WTC11 (cell line): ENCODE measurements around the gene TRIM17. TPM values are rescaled to one million over a fixed set of nuclear protein-coding genes. Genes with fewer than 3 reads are reported as not detected.

Experiments used
- ATAC-seq: fragments of 200-7000 bp; cut with Tn5 transposase; 2 replicates; pipeline ENCODE4 v1.10.0; 2021; ENCODE audit warnings: mild to moderate bottlenecking, moderate library complexity
- CTCF ChIA-PET: fragments of 300-600 bp; sonication (Branson Sonifier 250); formaldehyde crosslinking; loops from one replicate; lab custom pipeline; 2021; ENCODE audit warnings: antibody characterized with exemption; lab: Charles Lee
- POLR2A ChIA-PET: fragments of 350-600 bp; sonication (Branson Sonifier 250); formaldehyde crosslinking; loops from one replicate; lab custom pipeline; 2021; ENCODE audit warnings: antibody characterized with exemption; lab: Charles Lee
- DNase-seq: peaks from one replicate; pipeline ENCODE4 v3.0.0; 2021; ENCODE audit warnings: low spot score
- H3K27ac Mint-ChIP-seq: 2 replicates; pipeline ENCODE4 v1.8.0; 2021; ENCODE audit warnings: mixed read lengths
- H3K27me3 Mint-ChIP-seq: 2 replicates; pipeline ENCODE4 v1.8.0; 2021; ENCODE audit warnings: low read depth, mild to moderate bottlenecking, moderate library complexity, mixed read lengths
- H3K36me3 Mint-ChIP-seq: 2 replicates; pipeline ENCODE4 v1.8.0; 2021; ENCODE audit warnings: mixed read lengths
- H3K4me1 Mint-ChIP-seq: 2 replicates; pipeline ENCODE4 v1.8.0; 2022; ENCODE audit warnings: mixed read lengths
- H3K4me3 Mint-ChIP-seq: 2 replicates; pipeline ENCODE4 v1.8.0; 2021; ENCODE audit warnings: mild to moderate bottlenecking, moderate library complexity, mixed read lengths
- H3K9me3 Mint-ChIP-seq: 2 replicates; pipeline ENCODE4 v1.8.0; 2021; ENCODE audit warnings: mixed read lengths
- EMX1 ChIP-seq: fragments of 250-450 bp; sonication (Bioruptor Pico); IDR thresholded peaks from 2 replicates; pipeline ENCODE4 v1.8.0; 2021; ENCODE audit warnings: mild to moderate bottlenecking
- GTF2I ChIP-seq: fragments of 250-450 bp; sonication (Bioruptor Pico); conservative IDR thresholded peaks from 2 replicates; pipeline ENCODE4 v1.4.0; 2021; ENCODE audit warnings: mild to moderate bottlenecking
- JAZF1 ChIP-seq: fragments of 250-450 bp; sonication (Bioruptor Pico); IDR thresholded peaks from 2 replicates; pipeline ENCODE4 v1.9.0; 2021; ENCODE audit warnings: moderate library complexity, mild to moderate bottlenecking, inconsistent platforms
- NFATC4 ChIP-seq: fragments of 250-450 bp; sonication (Bioruptor Pico); IDR thresholded peaks from 2 replicates; pipeline ENCODE4 v1.9.0; 2021; ENCODE audit warnings: mild to moderate bottlenecking
- NR1H2 ChIP-seq: sonication (generic); formaldehyde crosslinking; IDR thresholded peaks from 2 replicates; pipeline ENCODE4 v1.9.0; 2021; ENCODE audit warnings: mild to moderate bottlenecking, moderate library complexity, missing genetic modification reagents
- NR2C2 ChIP-seq: sonication (generic); formaldehyde crosslinking; IDR thresholded peaks from 2 replicates; pipeline ENCODE4 v1.8.0; 2022; ENCODE audit warnings: mild to moderate bottlenecking, missing genetic modification reagents
- OVOL2 ChIP-seq: fragments of 250-450 bp; sonication (Bioruptor Pico); IDR thresholded peaks from 2 replicates; pipeline ENCODE4 v1.9.0; 2021; ENCODE audit warnings: mild to moderate bottlenecking, borderline replicate concordance
- SOX15 ChIP-seq: fragments of 250-450 bp; sonication (Bioruptor Pico); IDR thresholded peaks from 2 replicates; pipeline ENCODE4 v1.9.0; 2021; ENCODE audit warnings: mild to moderate bottlenecking
- TEAD4 ChIP-seq: sonication (generic); formaldehyde crosslinking; IDR thresholded peaks from 2 replicates; pipeline ENCODE4 v1.8.0; 2022; ENCODE audit warnings: mild to moderate bottlenecking, missing genetic modification reagents
- ZNF423 ChIP-seq: fragments of 250-450 bp; sonication (Bioruptor Pico); IDR thresholded peaks from 2 replicates; pipeline ENCODE4 v2.1.2; 2022; ENCODE audit warnings: mild to moderate bottlenecking, moderate library complexity
- total RNA-seq: library from RNA; stranded (reverse); gene quantifications from 3 replicates; pipeline ENCODE4 v1.2.3, GENCODE V29; 2021
- TF ChIP-seq, protein P1 (sequence below): sonication (generic); formaldehyde crosslinking; IDR thresholded peaks from 2 replicates; pipeline ENCODE4 v1.8.1; 2022; ENCODE audit warnings: mild to moderate bottlenecking, moderate library complexity, missing genetic modification reagents
- TF ChIP-seq, protein P2 (sequence below): sonication (generic); formaldehyde crosslinking; IDR thresholded peaks from 2 replicates; pipeline ENCODE4 v1.8.1; 2023; ENCODE audit warnings: mild to moderate bottlenecking, moderate library complexity, missing genetic modification reagents
- TF ChIP-seq, protein P3 (sequence below): sonication (generic); formaldehyde crosslinking; IDR thresholded peaks from 2 replicates; pipeline ENCODE4 v1.8.0; 2023; ENCODE audit warnings: missing genetic modification reagents, mild to moderate bottlenecking, borderline replicate concordance
- TF ChIP-seq, protein P4 (sequence below): sonication (generic); formaldehyde crosslinking; IDR thresholded peaks from 2 replicates; pipeline ENCODE4 v1.8.0; 2022; ENCODE audit warnings: mild to moderate bottlenecking, missing genetic modification reagents
- TF ChIP-seq, protein P5 (sequence below): sonication (generic); formaldehyde crosslinking; IDR thresholded peaks from 2 replicates; pipeline ENCODE4 v1.8.0; 2022; ENCODE audit warnings: mild to moderate bottlenecking, missing genetic modification reagents
- TF ChIP-seq, protein P6 (sequence below): fragments of 250-450 bp; sonication (Bioruptor Pico); IDR thresholded peaks from 2 replicates; pipeline ENCODE4 v1.9.0; 2021; ENCODE audit warnings: moderate library complexity, mild to moderate bottlenecking, inconsistent platforms, borderline replicate concordance

The TRIM17 gene
- total RNA-seq, 1 experiment from 2014 or later = 2.6 TPM

DNA sequence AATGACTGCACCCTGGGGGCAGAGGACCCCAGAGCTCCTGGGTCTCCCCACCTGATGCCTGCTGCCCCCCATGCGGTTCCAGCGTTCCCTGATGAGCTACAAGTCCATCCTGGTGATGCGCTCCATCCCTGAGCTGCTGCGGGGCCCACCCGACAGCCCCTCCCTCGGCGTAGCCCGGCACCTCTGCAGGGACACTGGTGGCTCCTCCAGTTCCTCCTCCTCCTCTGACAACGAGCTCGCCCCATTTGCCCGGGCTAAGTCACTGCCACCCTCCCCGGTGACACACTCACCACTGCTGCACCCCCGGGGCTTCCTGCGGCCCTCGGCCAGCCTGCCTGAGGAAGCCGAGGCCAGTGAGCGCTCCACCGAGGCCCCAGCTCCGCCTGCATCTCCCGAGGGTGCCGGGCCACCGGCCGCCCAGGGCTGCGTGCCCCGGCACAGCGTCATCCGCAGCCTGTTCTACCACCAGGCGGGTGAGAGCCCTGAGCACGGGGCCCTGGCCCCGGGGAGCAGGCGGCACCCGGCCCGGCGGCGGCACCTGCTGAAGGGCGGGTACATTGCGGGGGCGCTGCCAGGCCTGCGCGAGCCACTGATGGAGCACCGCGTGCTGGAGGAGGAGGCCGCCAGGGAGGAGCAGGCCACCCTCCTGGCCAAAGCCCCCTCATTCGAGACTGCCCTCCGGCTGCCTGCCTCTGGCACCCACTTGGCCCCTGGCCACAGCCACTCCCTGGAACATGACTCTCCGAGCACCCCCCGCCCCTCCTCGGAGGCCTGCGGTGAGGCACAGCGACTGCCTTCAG lies 45.5 kb downstream of the TRIM17 start:
- Mint-ChIP-seq H3K27ac (no peak overlapping the region), H3K36me3 (no peaks in the 10 kb centered on the region), H3K4me3 (no peak overlapping the region), H3K27me3 (no peaks in the 10 kb centered on the region), H3K4me1 (peaks cover 3% of the 10 kb centered on the region; the same call in 1 of the 2 replicates), H3K9me3 (no peaks in the 10 kb centered on the region)
- DNase-seq = peak; percentile 6
- TF ChIP-seq SOX15 (CRISPR knock-in tag) = no peak
- TF ChIP-seq, protein P1, sequence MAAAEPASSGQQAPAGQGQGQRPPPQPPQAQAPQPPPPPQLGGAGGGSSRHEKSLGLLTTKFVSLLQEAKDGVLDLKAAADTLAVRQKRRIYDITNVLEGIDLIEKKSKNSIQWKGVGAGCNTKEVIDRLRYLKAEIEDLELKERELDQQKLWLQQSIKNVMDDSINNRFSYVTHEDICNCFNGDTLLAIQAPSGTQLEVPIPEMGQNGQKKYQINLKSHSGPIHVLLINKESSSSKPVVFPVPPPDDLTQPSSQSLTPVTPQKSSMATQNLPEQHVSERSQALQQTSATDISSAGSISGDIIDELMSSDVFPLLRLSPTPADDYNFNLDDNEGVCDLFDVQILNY (CRISPR knock-in tag) = no peak
- no peak for TF ChIP-seq OVOL2 (CRISPR knock-in tag)
- no peak for TF ChIP-seq NR1H2 (CRISPR knock-in tag)
- no peak for TF ChIP-seq JAZF1
- TF ChIP-seq GTF2I = no peak
- no peak for TF ChIP-seq NFATC4 (CRISPR knock-in tag)
- TF ChIP-seq, protein P2, sequence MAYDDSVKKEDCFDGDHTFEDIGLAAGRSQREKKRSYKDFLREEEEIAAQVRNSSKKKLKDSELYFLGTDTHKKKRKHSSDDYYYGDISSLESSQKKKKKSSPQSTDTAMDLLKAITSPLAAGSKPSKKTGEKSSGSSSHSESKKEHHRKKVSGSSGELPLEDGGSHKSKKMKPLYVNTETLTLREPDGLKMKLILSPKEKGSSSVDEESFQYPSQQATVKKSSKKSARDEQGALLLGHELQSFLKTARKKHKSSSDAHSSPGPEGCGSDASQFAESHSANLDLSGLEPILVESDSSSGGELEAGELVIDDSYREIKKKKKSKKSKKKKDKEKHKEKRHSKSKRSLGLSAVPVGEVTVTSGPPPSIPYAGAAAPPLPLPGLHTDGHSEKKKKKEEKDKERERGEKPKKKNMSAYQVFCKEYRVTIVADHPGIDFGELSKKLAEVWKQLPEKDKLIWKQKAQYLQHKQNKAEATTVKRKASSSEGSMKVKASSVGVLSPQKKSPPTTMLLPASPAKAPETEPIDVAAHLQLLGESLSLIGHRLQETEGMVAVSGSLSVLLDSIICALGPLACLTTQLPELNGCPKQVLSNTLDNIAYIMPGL (CRISPR knock-in tag) = no peak
- TF ChIP-seq TEAD4 (CRISPR knock-in tag) = no peak
- TF ChIP-seq ZNF423 = no peak
- TF ChIP-seq, protein P3, sequence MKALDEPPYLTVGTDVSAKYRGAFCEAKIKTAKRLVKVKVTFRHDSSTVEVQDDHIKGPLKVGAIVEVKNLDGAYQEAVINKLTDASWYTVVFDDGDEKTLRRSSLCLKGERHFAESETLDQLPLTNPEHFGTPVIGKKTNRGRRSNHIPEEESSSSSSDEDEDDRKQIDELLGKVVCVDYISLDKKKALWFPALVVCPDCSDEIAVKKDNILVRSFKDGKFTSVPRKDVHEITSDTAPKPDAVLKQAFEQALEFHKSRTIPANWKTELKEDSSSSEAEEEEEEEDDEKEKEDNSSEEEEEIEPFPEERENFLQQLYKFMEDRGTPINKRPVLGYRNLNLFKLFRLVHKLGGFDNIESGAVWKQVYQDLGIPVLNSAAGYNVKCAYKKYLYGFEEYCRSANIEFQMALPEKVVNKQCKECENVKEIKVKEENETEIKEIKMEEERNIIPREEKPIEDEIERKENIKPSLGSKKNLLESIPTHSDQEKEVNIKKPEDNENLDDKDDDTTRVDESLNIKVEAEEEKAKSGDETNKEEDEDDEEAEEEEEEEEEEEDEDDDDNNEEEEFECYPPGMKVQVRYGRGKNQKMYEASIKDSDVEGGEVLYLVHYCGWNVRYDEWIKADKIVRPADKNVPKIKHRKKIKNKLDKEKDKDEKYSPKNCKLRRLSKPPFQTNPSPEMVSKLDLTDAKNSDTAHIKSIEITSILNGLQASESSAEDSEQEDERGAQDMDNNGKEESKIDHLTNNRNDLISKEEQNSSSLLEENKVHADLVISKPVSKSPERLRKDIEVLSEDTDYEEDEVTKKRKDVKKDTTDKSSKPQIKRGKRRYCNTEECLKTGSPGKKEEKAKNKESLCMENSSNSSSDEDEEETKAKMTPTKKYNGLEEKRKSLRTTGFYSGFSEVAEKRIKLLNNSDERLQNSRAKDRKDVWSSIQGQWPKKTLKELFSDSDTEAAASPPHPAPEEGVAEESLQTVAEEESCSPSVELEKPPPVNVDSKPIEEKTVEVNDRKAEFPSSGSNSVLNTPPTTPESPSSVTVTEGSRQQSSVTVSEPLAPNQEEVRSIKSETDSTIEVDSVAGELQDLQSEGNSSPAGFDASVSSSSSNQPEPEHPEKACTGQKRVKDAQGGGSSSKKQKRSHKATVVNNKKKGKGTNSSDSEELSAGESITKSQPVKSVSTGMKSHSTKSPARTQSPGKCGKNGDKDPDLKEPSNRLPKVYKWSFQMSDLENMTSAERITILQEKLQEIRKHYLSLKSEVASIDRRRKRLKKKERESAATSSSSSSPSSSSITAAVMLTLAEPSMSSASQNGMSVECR (CRISPR knock-in tag) = no peak
- TF ChIP-seq, protein P4, sequence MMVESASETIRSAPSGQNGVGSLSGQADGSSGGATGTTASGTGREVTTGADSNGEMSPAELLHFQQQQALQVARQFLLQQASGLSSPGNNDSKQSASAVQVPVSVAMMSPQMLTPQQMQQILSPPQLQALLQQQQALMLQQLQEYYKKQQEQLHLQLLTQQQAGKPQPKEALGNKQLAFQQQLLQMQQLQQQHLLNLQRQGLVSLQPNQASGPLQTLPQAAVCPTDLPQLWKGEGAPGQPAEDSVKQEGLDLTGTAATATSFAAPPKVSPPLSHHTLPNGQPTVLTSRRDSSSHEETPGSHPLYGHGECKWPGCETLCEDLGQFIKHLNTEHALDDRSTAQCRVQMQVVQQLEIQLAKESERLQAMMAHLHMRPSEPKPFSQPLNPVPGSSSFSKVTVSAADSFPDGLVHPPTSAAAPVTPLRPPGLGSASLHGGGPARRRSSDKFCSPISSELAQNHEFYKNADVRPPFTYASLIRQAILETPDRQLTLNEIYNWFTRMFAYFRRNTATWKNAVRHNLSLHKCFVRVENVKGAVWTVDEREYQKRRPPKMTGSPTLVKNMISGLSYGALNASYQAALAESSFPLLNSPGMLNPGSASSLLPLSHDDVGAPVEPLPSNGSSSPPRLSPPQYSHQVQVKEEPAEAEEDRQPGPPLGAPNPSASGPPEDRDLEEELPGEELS (CRISPR knock-in tag) = no peak
- no peak for TF ChIP-seq EMX1
- CTCF ChIA-PET = interaction anchor here (0.6 to 0.8 kb wide), 4 partner anchors 24 to 289 kb away, joined by 3 to 5 read pairs (median 4); no protein-coding TSS in a partner anchor
- ATAC-seq = no peak
- POLR2A ChIA-PET = no interaction called here

DNA sequence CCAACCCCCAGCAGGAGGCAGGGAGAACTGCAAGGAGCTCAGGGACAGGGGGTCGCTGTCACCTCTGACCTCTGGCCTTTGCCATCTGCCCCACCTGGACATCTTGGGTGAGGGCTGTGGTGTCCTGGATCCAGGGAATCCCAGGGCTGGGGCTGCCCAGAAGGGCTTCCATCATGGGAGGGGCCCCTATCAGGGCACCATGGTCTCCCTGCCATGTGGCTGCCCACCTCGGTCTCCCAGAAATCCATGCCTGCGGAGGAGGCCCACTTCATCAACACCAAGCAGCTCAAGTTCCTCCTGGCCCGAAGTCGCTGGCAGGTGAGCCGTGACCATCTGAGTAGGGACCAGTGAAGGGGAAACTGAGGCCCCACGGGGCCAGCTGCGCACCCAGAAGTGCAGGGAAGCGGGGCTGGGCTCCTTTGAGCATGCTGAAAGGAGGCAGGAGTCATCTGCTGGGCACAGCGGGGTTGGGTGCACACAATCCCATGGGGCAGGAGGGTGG lies 46.2 kb downstream of the TRIM17 start:
- Mint-ChIP-seq H3K4me3 (no peak overlapping the region), H3K4me1 (peaks cover 3% of the 10 kb centered on the region; the same call in 1 of the 2 replicates), H3K27ac (no peak overlapping the region), H3K9me3 (no peaks in the 10 kb centered on the region), H3K27me3 (no peaks in the 10 kb centered on the region), H3K36me3 (no peaks in the 10 kb centered on the region)
- TF ChIP-seq, protein P5, sequence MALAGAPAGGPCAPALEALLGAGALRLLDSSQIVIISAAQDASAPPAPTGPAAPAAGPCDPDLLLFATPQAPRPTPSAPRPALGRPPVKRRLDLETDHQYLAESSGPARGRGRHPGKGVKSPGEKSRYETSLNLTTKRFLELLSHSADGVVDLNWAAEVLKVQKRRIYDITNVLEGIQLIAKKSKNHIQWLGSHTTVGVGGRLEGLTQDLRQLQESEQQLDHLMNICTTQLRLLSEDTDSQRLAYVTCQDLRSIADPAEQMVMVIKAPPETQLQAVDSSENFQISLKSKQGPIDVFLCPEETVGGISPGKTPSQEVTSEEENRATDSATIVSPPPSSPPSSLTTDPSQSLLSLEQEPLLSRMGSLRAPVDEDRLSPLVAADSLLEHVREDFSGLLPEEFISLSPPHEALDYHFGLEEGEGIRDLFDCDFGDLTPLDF = no peak
- TF ChIP-seq, protein P6, sequence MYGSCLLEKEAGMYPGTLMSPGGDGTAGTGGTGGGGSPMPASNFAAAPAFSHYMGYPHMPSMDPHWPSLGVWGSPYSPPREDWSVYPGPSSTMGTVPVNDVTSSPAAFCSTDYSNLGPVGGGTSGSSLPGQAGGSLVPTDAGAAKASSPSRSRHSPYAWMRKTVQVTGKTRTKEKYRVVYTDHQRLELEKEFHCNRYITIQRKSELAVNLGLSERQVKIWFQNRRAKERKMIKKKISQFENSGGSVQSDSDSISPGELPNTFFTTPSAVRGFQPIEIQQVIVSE (CRISPR knock-in tag) = no peak
- TF ChIP-seq NR2C2 = 0 out of 2 replicates have a peak, but pooled peaks have one; percentile 25
- POLR2A ChIA-PET = no interaction called here
- ATAC-seq (no peak), DNase-seq (peak; percentile 13)
- CTCF ChIA-PET = interaction anchor here (0.6 to 0.8 kb wide), 4 partner anchors 24 to 289 kb away, joined by 3 to 5 read pairs (median 4); no protein-coding TSS in a partner anchor
